HL-60 (cell line): ENCODE measurements around the gene RYR2.

ENCODE experiments used
- DNase-seq, 2 experiments: peaks; one replicate each; pipeline ENCODE4 v3.0.0-alpha.2; 2010 to 2020; ENCODE audit warnings: low read depth in 1 of 2, low spot score in 1 of 2
- H3K27ac ChIP-seq: fragments of 250-450 bp; sonication (Bioruptor Pico); replicated peaks from 2 replicates; pipeline ENCODE4 v1.5.1; 2020; ENCODE audit warnings: mild to moderate bottlenecking, moderate library complexity
- H3K27me3 ChIP-seq: fragments of 250-450 bp; sonication (Bioruptor Pico); 2 replicates; pipeline ENCODE4 v1.5.1; 2021; ENCODE audit warnings: mild to moderate bottlenecking, moderate library complexity; ENCODE audit not compliant: insufficient read depth, poor library complexity, severe bottlenecking
- H3K4me3 ChIP-seq: replicated peaks from 2 replicates; pipeline ENCODE4 v1.5.1; 2011; ENCODE audit warnings: mild to moderate bottlenecking, control low read depth, low read length; ENCODE audit not compliant: insufficient read depth
- GABPA ChIP-seq: IDR thresholded peaks from 2 replicates; pipeline ENCODE4 v1.6.1; 2012; ENCODE audit warnings: low read depth
- POLR2AphosphoS5 ChIP-seq: IDR thresholded peaks from 2 replicates; pipeline ENCODE4 v1.6.1; 2012; ENCODE audit warnings: low read depth
- SPI1 ChIP-seq: IDR thresholded peaks from 2 replicates; pipeline ENCODE4 v1.6.1; 2012; ENCODE audit warnings: low read depth, mild to moderate bottlenecking, borderline replicate concordance
- TF ChIP-seq, protein P1 (sequence below): IDR thresholded peaks from 2 replicates; pipeline ENCODE4 v1.6.1; 2012; ENCODE audit warnings: low read depth; ENCODE audit not compliant: insufficient replicate concordance
- TF ChIP-seq, protein P2 (sequence below): IDR thresholded peaks from one replicate; pipeline ENCODE4 v1.5.1; 2011; ENCODE audit warnings: low read length, control low read depth, inconsistent platforms; ENCODE audit not compliant: insufficient read depth

The RYR2 gene

DNA sequence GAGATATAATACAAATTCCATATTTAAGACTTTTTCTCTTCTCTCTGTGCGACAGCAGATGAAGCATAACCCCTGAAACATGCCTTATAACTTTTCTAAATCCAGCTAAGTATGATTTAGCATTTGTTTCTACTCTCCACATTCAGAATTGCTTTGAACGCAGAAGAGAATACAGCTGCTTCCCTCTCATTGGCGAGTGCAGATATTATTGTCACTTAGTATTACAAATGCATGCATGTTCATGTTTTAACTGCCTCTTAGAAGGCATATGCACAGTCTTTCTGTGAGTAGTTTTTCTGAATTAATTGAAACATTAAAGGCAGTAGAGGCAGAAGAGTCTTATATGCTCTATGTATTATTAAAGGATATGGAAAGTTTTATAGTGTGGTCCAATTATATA is 631.6 kb downstream of the RYR2 start:
- no peak for DNase-seq
- no peak overlapping the region for H3K27ac ChIP-seq
- no peaks in the 10 kb centered on the region for H3K27me3 ChIP-seq
- H3K4me3 ChIP-seq: no peak overlapping the region
- TF ChIP-seq GABPA: no peak
- TF ChIP-seq, protein P1, sequence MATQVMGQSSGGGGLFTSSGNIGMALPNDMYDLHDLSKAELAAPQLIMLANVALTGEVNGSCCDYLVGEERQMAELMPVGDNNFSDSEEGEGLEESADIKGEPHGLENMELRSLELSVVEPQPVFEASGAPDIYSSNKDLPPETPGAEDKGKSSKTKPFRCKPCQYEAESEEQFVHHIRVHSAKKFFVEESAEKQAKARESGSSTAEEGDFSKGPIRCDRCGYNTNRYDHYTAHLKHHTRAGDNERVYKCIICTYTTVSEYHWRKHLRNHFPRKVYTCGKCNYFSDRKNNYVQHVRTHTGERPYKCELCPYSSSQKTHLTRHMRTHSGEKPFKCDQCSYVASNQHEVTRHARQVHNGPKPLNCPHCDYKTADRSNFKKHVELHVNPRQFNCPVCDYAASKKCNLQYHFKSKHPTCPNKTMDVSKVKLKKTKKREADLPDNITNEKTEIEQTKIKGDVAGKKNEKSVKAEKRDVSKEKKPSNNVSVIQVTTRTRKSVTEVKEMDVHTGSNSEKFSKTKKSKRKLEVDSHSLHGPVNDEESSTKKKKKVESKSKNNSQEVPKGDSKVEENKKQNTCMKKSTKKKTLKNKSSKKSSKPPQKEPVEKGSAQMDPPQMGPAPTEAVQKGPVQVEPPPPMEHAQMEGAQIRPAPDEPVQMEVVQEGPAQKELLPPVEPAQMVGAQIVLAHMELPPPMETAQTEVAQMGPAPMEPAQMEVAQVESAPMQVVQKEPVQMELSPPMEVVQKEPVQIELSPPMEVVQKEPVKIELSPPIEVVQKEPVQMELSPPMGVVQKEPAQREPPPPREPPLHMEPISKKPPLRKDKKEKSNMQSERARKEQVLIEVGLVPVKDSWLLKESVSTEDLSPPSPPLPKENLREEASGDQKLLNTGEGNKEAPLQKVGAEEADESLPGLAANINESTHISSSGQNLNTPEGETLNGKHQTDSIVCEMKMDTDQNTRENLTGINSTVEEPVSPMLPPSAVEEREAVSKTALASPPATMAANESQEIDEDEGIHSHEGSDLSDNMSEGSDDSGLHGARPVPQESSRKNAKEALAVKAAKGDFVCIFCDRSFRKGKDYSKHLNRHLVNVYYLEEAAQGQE: no peak
- TF ChIP-seq, protein P2, sequence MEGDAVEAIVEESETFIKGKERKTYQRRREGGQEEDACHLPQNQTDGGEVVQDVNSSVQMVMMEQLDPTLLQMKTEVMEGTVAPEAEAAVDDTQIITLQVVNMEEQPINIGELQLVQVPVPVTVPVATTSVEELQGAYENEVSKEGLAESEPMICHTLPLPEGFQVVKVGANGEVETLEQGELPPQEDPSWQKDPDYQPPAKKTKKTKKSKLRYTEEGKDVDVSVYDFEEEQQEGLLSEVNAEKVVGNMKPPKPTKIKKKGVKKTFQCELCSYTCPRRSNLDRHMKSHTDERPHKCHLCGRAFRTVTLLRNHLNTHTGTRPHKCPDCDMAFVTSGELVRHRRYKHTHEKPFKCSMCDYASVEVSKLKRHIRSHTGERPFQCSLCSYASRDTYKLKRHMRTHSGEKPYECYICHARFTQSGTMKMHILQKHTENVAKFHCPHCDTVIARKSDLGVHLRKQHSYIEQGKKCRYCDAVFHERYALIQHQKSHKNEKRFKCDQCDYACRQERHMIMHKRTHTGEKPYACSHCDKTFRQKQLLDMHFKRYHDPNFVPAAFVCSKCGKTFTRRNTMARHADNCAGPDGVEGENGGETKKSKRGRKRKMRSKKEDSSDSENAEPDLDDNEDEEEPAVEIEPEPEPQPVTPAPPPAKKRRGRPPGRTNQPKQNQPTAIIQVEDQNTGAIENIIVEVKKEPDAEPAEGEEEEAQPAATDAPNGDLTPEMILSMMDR: no peak
- no peak for TF ChIP-seq SPI1
- no peak for TF ChIP-seq POLR2AphosphoS5

DNA sequence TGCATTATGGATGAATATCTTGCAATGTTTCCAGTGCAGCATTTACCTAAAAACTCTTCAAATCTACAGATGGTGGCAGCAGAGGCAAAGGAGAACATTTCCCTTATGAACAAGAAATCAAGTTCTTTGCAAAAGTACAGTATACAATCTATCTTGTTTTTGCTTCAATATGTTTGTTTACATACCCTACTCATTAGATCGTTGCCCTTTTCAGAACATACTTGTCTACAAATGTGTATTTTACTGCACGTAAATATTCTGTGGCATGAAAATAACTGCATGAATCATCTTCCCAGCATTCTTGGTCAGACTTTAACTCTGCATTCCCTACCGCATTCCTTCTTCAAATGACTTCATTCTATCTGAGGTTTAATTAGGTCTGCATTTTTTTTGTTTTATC is 636.0 kb downstream of the RYR2 start:
- H3K4me3 ChIP-seq: no peak overlapping the region
- TF ChIP-seq POLR2AphosphoS5: no peak
- no peak for TF ChIP-seq GABPA
- TF ChIP-seq SPI1: no peak
- TF ChIP-seq, protein P2: no peak
- TF ChIP-seq, protein P1: no peak
- DNase-seq: no peak
- H3K27me3 ChIP-seq: no peaks in the 10 kb centered on the region
- no peak overlapping the region for H3K27ac ChIP-seq

DNA sequence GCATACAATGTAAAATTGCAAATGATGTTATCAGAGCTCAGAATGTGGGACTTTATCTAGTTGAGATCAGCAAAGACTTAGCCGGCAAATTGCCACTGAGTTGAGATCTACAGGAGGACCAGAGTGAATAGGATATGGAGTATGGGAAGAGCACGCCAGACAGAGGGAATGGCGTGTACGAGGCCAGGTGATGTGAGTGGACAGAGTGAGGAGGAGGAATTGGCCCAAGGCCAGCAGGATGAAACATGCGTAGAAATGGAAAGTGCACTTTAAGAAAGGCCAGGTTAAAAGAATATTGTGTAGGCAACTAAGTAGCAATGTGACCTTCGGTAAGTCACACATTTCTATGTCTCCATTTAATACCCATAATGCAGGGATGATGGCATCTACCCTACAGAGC is 637.7 kb downstream of the RYR2 start:
- Histone ChIP-seq H3K4me3 (no peak overlapping the region), H3K27me3 (no peaks in the 10 kb centered on the region), H3K27ac (no peak overlapping the region)
- DNase-seq: no peak
- TF ChIP-seq SPI1 (no peak), GABPA (no peak), POLR2AphosphoS5 (no peak)
- TF ChIP-seq, protein P1: no peak
- TF ChIP-seq, protein P2: no peak
